C4-2B (cell line): Measurements from ENCODE around the gene GRK3.

Experiments
- ZFX ChIP-seq: fragments of 450-650 bp; IDR thresholded peaks from 2 replicates; pipeline ENCODE4 v1.6.1; 2017
- TF ChIP-seq, protein P1 (sequence below): fragments of 450-650 bp; conservative IDR thresholded peaks from 2 replicates; pipeline ENCODE4 v1.5.1; 2017; ENCODE audit warnings: mild to moderate bottlenecking

DNA sequence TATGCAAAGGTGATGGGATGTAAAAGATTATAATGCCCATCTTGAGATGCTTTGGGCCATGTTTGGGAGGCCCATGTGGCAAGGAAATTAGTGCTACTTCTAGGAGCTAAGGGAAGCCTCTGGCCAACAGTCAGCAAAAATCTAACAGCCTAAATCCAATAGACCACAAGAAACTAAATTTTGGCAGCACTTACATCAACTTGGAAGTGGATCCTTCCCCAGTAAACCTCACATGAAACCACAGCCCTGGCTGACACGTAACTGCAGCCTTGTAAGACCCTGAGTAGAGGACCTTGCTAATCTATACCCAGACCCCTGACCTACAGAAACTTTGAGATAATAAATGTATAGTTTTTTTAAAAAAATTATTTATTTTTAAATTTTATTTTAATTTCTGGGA is 13.1 kb upstream of the GRK3 start:
- TF ChIP-seq, protein P1, sequence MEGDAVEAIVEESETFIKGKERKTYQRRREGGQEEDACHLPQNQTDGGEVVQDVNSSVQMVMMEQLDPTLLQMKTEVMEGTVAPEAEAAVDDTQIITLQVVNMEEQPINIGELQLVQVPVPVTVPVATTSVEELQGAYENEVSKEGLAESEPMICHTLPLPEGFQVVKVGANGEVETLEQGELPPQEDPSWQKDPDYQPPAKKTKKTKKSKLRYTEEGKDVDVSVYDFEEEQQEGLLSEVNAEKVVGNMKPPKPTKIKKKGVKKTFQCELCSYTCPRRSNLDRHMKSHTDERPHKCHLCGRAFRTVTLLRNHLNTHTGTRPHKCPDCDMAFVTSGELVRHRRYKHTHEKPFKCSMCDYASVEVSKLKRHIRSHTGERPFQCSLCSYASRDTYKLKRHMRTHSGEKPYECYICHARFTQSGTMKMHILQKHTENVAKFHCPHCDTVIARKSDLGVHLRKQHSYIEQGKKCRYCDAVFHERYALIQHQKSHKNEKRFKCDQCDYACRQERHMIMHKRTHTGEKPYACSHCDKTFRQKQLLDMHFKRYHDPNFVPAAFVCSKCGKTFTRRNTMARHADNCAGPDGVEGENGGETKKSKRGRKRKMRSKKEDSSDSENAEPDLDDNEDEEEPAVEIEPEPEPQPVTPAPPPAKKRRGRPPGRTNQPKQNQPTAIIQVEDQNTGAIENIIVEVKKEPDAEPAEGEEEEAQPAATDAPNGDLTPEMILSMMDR, result no peak
- TF ChIP-seq ZFX, result no peak
